ENCODE data around the gene GPATCH3.
"Not testable (repeated sequence)": the region's sequence is repeated elsewhere in the genome, so short reads cannot be mapped to it uniquely, and the experiment has no call there.

GPATCH3 gene

DNA sequence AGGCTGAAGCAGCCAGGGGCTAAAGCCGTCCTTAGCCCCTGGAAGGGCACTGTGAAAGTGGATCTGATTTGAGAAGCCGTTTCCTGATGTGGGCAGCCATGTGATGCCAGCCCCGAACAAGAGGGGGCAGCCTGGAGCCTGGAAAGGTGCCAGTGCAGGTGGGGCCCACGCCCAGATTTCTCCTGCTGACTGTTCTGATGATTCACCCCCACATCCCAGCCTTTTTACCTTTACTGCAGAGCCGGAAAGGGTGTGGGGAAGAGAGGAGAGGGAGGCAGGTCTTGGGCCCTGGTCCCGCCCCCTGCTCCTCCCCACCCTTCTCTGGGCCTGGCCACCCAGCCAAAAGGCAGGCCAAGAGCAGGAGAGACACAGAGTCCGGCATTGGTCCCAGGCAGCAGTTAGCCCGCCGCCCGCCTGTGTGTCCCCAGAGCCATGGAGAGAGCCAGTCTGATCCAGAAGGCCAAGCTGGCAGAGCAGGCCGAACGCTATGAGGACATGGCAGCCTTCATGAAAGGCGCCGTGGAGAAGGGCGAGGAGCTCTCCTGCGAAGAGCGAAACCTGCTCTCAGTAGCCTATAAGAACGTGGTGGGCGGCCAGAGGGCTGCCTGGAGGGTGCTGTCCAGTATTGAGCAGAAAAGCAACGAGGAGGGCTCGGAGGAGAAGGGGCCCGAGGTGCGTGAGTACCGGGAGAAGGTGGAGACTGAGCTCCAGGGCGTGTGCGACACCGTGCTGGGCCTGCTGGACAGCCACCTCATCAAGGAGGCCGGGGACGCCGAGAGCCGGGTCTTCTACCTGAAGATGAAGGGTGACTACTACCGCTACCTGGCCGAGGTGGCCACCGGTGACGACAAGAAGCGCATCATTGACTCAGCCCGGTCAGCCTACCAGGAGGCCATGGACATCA is 37.2 kb downstream of the GPATCH3 start, which contains the start of gene SFN:
TSS of gene SFN (plus strand) at position 369 of the 904 bp plus-strand sequence. CDS start at position 433, 64 bp downstream.
- peak; percentile 93 for DNase-seq

- DNase-seq = no peak
Observed at GRCh38 chr1:26861889-26862378, 38.3 kb downstream of the GPATCH3 start.

DNA sequence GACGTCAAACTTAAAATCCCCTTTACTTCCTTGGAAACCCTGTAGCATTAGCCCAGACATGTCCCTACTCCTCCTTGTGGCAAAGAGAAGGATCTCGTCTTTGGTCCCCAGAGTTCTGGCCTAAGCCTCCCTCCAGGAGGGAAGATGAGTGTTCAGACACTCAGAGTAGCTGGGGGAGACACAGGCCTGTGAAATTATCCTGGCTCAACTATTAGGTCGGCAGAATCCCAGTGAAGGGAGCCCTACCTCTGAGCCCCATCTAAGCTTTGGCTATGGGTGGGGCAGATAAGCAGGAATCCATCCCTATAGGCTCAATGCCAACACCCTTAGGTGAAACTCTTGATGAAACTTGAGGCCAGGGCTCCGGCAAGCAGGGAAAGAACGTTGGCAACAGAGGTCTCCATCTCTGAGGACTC is 39.0 kb downstream of the GPATCH3 start:
- DNase-seq = peak; percentile 59

GRCh38 chr1:26858891-26859640 is 41.2 kb downstream of the GPATCH3 start:
- DNase-seq = peak; percentile 87

DNA sequence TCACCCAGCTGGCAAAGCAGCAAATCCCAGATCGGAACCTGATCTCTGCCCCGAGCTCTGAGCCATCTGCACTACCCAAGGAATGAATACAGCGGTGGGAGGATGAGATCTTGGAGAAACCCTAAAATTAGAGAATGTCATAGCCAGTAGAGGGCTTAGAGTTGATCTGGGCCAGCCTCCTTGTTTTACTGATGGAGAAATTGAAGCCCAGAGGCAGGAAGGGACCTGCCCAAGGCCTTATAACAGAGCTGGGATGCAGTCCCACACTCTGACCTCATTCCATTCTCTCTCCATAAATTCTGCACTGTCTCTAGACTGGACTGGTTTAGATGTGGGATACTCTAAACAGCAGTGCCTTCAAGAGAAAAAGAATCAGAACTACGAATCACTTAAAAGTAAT is 42.1 kb downstream of the GPATCH3 start:
- peak; percentile 39 for DNase-seq

- DNase-seq = no peak
Observed at GRCh38 chr1:26857473-26858060, 42.7 kb downstream of the GPATCH3 start.

- no peak for DNase-seq
Observed at GRCh38 chr1:26856604-26857469, 43.4 kb downstream of the GPATCH3 start.

DNA sequence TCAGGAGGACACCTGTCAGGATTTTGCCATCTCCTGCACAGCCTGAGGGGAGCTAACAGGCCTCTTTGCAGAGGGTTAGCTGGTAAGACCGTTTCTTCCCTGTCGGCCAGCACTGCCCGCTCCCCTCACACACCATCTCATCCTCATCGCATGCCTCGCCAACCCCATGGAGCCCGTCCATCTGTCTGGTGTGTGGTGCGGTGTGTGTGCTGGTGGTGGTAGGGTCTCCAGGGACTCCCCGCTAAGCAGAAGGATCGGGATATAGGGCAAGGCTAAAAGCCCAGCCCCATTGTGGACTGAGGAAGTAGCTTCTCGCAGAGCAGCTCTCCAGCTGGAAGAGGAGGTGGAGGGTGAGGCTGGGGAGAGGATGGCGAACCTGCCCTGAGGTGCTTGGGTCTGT is 44.1 kb downstream of the GPATCH3 start:
- no peak for DNase-seq

- no peak for DNase-seq
Observed at GRCh38 chr1:26855636-26856035, 44.6 kb downstream of the GPATCH3 start.

DNA sequence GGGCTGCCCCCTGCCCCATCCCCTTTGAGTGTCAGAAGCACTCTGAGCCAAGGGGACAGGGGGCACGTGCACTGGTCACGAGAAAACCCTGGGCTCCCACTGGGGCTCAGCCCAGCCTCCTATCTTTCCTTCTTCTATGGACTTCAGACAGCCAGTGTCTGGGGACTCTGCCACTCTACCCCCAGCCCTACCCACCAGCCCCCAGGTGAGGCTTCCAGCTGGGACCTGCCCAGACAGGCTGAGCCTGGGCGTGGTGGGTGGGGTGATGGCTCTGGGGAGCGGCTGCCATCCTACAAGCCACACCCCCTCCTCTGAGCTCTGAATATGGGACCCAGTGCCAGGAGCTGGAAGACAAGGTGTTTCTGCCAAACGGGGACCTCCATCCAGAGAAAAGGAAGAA is 45.4 kb downstream of the GPATCH3 start:
- DNase-seq = no peak

GRCh38 chr1:26853600-26853999 is 46.7 kb downstream of the GPATCH3 start:
- DNase-seq = no peak

- DNase-seq = peak; percentile 64
Observed at GRCh38 chr1:26853156-26853555, 47.1 kb downstream of the GPATCH3 start.

- no peak for DNase-seq
Observed at GRCh38 chr1:26852701-26853100, 47.6 kb downstream of the GPATCH3 start.

- no peak for DNase-seq
Observed at GRCh38 chr1:26851106-26851684, 49.1 kb downstream of the GPATCH3 start.

DNA sequence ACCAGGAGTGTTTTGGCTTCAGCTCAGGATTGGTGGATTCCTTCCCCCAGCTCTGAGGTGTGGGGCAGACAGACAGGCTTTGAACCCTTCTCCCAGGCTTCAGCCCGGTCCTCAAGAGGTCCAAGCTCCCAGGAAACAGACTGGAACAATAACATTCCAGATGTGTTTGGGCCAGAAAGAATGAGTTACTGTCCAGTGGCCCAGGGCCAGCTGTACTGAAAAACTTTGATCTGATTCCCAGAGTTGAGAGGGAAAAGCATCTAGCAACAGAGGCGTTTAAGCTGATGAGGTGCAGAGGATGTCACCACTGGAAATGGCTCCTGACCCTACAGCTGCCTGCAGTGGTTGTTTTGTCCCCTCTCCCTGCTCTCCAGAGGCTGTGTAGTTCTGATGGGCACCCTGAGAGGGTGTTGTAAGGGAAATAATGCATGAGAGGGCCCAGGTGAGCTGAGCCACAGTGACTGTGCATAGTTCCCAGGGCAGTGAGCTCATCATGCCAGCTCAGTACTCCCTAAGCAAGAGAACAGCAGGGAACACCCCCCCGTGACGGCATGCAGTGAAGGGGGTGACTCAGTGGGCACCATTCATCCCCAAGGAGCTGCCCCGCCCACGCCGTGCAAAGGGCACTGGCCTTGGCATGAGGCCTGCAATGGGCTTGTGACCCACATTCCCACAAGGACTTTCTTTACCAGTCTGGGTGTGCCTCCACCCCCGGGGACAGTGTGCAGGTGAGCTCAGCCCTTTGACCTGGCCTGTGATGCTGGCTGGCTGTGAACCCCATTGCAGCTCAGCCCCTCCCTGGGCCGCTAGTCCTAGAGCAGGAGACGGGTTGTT is 51.1 kb downstream of the GPATCH3 start:
- peak; percentile 81 for DNase-seq

GRCh38 chr1:26848499-26848898 is 51.8 kb downstream of the GPATCH3 start:
- DNase-seq = no peak

DNA sequence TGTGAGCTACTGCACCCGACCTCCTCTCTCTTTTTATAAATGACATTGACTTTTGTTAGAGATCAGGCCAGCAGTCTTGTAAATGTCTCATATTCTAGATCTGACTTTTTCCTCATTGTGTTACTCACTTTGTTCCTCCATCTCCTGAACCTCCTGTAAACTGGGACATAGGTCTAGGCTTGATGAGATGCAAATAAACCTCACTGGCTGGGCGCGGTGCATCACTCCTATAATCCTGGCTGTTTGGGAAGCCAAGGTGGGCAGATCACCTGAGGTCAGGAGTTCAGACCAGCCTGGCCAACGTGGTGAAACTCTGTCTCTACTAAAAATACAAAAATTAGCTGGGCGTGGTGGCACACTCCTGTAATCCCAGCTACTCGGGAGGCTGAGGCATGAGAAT is 52.4 kb downstream of the GPATCH3 start:
- DNase-seq = not testable (repeated sequence)

GRCh38 chr1:26844424-26845196 is 55.7 kb downstream of the GPATCH3 start:
- no peak for DNase-seq

Measured in NCI-H226 (cell line).